Neural progenitor cell (in vitro differentiated cells): ENCODE data around the gene NAT9.

Experiments
- EZH2phosphoT487 ChIP-seq: fragments of 200-600 bp; sonication (generic); IDR thresholded peaks from 2 replicates; pipeline ENCODE4 v1.6.1; 2017; ENCODE audit warnings: antibody characterized with exemption
- TF ChIP-seq, protein P1 (sequence below): fragments of 200-600 bp; sonication (generic); IDR thresholded peaks from 2 replicates; pipeline ENCODE4 v1.5.1; 2017; ENCODE audit warnings: antibody characterized with exemption, mild to moderate bottlenecking

DNA sequence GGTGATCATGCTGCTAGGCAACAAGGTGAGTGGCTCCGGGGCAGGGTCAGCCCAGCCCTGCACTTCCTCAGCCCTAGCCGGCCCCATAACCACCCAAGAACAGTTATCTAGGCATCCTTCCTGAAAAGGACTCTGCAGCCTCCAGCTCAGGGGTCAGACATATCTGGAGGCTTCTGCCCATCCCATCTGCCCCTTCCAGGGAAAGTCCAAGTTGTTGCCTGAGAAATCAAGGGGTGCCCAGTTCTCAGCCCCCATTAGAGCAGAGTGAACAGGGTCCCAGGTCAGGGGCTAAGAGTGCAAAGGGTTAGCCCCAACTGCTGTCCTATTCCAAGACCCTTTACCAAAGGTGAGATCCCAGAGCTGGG lies 31.8 kb downstream of the NAT9 start:
- TF ChIP-seq EZH2phosphoT487: no peak
- TF ChIP-seq, protein P1, sequence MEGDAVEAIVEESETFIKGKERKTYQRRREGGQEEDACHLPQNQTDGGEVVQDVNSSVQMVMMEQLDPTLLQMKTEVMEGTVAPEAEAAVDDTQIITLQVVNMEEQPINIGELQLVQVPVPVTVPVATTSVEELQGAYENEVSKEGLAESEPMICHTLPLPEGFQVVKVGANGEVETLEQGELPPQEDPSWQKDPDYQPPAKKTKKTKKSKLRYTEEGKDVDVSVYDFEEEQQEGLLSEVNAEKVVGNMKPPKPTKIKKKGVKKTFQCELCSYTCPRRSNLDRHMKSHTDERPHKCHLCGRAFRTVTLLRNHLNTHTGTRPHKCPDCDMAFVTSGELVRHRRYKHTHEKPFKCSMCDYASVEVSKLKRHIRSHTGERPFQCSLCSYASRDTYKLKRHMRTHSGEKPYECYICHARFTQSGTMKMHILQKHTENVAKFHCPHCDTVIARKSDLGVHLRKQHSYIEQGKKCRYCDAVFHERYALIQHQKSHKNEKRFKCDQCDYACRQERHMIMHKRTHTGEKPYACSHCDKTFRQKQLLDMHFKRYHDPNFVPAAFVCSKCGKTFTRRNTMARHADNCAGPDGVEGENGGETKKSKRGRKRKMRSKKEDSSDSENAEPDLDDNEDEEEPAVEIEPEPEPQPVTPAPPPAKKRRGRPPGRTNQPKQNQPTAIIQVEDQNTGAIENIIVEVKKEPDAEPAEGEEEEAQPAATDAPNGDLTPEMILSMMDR: no peak
